Skeletal muscle satellite cell (primary cell): ENCODE data around the gene RUNX2.

ENCODE experiments used
- H3K27me3 ChIP-seq: 2 replicates; pipeline ENCODE4 v1.7.0; 2013; ENCODE audit warnings: low read length; ENCODE audit not compliant: control insufficient read depth, insufficient read depth
- H3K36me3 ChIP-seq: 2 replicates; pipeline ENCODE4 v1.7.0; 2013; ENCODE audit warnings: mild to moderate bottlenecking, control low read depth, low read length; ENCODE audit not compliant: insufficient read depth
- H3K4me1 ChIP-seq: 2 replicates; pipeline ENCODE4 v1.7.0; 2013; ENCODE audit warnings: low read length; ENCODE audit not compliant: control insufficient read depth, insufficient read depth
- H3K4me2 ChIP-seq: 2 replicates; pipeline ENCODE4 v1.7.0; 2013; ENCODE audit warnings: mild to moderate bottlenecking, low read length
- H3K4me3 ChIP-seq: 2 replicates; pipeline ENCODE4 v1.7.0; 2013; ENCODE audit warnings: low read length
- H3K9ac ChIP-seq: 2 replicates; pipeline ENCODE4 v1.7.0; 2013; ENCODE audit warnings: mild to moderate bottlenecking, low read depth, low read length, moderate library complexity
- H3K9me3 ChIP-seq: replicated peaks from 2 replicates; pipeline ENCODE4 v1.7.0; 2013; ENCODE audit warnings: mild to moderate bottlenecking, control low read depth, low read length

RUNX2 gene

GRCh38 chr6:45640081-45640491 lies 312.0 kb downstream of the RUNX2 start:
- no peaks in the 10 kb centered on the region for H3K36me3 ChIP-seq
- H3K9me3 ChIP-seq = no peaks in the 10 kb centered on the region
- peaks cover 6% of the 10 kb centered on the region for H3K4me1 ChIP-seq
- H3K4me2 ChIP-seq = no peak overlapping the region
- no peak overlapping the region for H3K4me3 ChIP-seq
- H3K9ac ChIP-seq = no peak overlapping the region
- H3K27me3 ChIP-seq = no peaks in the 10 kb centered on the region

DNA sequence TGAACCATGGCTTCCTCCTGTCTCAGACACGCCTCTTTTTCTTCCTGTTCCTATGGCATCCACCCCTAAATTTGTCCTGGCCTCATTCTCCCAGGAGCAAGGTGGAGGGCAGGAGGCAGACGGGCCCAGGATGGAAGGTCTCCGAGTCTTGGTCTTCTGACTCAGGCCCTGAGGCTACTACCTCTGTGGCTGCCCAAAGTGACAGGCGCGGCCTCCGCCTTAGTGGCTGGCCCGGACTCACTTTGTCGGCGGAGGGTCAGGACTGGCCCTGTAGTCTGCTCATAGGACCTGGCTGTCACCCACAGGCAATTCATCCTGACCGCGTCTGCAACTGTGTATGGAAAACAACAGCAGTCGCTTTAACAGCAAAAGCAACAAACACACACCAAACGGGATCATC lies 312.7 kb downstream of the RUNX2 start:
- Histone ChIP-seq H3K9me3 (no peaks in the 10 kb centered on the region), H3K4me3 (no peak overlapping the region), H3K27me3 (no peaks in the 10 kb centered on the region), H3K4me2 (no peak overlapping the region), H3K4me1 (peaks cover 6% of the 10 kb centered on the region), H3K9ac (no peak overlapping the region), H3K36me3 (no peaks in the 10 kb centered on the region)

- peaks cover 14% of the 10 kb centered on the region for H3K4me1 ChIP-seq
- no peak overlapping the region for H3K4me3 ChIP-seq
- H3K9ac ChIP-seq = no peak overlapping the region
- no peak overlapping the region for H3K4me2 ChIP-seq
- H3K36me3 ChIP-seq = no peaks in the 10 kb centered on the region
- H3K27me3 ChIP-seq = no peaks in the 10 kb centered on the region
- no peaks in the 10 kb centered on the region for H3K9me3 ChIP-seq
These were observed 314.4 kb downstream of the RUNX2 start for GRCh38 chr6:45642331-45643125.

- Histone ChIP-seq H3K9ac (no peak overlapping the region), H3K27me3 (no peaks in the 10 kb centered on the region), H3K4me1 (peaks cover 20% of the 10 kb centered on the region), H3K4me3 (no peak overlapping the region), H3K4me2 (no peak overlapping the region), H3K9me3 (no peaks in the 10 kb centered on the region), H3K36me3 (no peaks in the 10 kb centered on the region)
These were observed 315.0 kb downstream of the RUNX2 start for GRCh38 chr6:45643126-45643525.

DNA sequence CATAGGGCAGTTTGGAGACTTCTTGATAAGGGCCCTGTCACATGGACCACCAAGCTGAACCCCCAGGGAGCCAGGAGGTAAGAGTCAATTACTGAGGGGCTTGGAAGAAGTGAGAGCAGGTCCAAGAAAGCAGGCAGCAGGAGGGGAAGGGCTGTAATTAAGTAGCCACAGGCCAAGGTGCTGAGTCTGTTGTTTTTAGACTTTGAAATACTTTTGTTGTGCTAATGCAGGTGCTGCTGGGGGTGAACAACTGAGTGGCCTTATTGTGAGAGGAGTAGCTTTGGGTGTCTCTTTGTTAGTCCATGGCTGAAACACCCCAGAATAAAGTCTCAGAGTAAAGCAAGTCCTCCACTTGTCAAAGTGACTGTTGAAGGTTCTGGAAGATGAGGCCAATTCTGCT lies 316.6 kb downstream of the RUNX2 start:
- Histone ChIP-seq H3K4me2 (no peak overlapping the region), H3K36me3 (no peaks in the 10 kb centered on the region)

GRCh38 chr6:45645302-45645701 lies 317.2 kb downstream of the RUNX2 start:
- no peak overlapping the region for H3K9ac ChIP-seq

More for the DNA sequence above, 316.6 kb downstream of the RUNX2 start:
- H3K4me1 ChIP-seq = peaks cover 26% of the 10 kb centered on the region
- H3K27me3 ChIP-seq = no peaks in the 10 kb centered on the region
- H3K9me3 ChIP-seq = no peaks in the 10 kb centered on the region
- no peak overlapping the region for H3K4me3 ChIP-seq
- no peak overlapping the region for H3K9ac ChIP-seq

DNA sequence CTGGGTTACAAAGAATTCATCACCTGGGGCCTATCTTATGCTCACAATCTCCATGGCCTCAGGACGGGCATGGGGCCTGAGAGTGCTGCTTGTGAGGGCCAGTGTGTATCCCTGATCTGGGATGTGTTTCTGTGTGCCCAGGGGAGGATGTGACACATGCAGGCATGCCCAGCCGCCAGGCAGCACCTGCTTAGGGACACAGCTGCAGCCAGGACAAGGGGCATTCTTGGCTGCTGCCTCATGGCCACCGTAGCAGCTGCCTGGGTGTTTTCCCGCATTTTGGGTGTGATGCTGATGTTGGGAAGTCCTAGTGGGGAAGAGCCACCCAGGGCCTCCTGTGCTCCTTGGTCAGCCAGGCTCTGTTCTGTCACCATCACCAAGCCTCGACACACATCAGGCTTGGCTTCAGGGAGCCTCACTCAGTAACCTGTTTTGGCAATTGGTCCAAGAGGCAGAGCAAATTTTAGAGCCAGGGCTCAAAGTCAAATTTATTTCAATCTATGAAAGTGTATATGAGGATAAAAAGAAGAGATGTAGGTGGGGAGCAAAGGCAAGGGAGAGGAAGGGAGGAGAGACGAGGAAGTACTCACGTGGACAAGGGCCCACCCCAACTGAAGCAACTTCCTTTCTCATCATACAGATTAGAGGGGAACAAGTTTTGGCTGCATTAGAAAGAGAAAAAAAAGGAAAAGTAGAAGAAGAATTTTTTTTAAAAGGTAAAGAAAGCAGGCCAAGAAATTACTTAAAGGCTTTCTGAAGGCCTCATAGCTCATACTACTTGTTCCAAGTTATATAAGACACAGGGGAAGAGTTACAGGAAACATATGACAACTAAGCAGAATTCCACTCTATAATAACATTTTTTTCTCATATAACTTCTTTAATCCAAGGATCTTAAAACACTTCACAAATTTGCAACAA lies 319.5 kb downstream of the RUNX2 start:
- no peak overlapping the region for H3K4me2 ChIP-seq
- peak overlapping the region; percentile 59 for H3K9ac ChIP-seq
- no peaks in the 10 kb centered on the region for H3K9me3 ChIP-seq
- H3K4me1 ChIP-seq = peaks cover 49% of the 10 kb centered on the region
- H3K27me3 ChIP-seq = no peaks in the 10 kb centered on the region
- no peak overlapping the region for H3K4me3 ChIP-seq
- no peaks in the 10 kb centered on the region for H3K36me3 ChIP-seq

More at GRCh38 chr6:45645302-45645701, 317.2 kb downstream of the RUNX2 start:
- Histone ChIP-seq H3K4me3 (no peak overlapping the region), H3K27me3 (no peaks in the 10 kb centered on the region), H3K9me3 (no peaks in the 10 kb centered on the region), H3K4me1 (peaks cover 27% of the 10 kb centered on the region), H3K4me2 (no peak overlapping the region), H3K36me3 (no peaks in the 10 kb centered on the region)

GRCh38 chr6:45648262-45648620 lies 320.1 kb downstream of the RUNX2 start:
- Histone ChIP-seq H3K9ac (peak overlapping the region; percentile 54), H3K36me3 (no peaks in the 10 kb centered on the region), H3K4me2 (no peak overlapping the region), H3K27me3 (no peaks in the 10 kb centered on the region), H3K4me3 (no peak overlapping the region), H3K9me3 (no peaks in the 10 kb centered on the region), H3K4me1 (peaks cover 55% of the 10 kb centered on the region)

DNA sequence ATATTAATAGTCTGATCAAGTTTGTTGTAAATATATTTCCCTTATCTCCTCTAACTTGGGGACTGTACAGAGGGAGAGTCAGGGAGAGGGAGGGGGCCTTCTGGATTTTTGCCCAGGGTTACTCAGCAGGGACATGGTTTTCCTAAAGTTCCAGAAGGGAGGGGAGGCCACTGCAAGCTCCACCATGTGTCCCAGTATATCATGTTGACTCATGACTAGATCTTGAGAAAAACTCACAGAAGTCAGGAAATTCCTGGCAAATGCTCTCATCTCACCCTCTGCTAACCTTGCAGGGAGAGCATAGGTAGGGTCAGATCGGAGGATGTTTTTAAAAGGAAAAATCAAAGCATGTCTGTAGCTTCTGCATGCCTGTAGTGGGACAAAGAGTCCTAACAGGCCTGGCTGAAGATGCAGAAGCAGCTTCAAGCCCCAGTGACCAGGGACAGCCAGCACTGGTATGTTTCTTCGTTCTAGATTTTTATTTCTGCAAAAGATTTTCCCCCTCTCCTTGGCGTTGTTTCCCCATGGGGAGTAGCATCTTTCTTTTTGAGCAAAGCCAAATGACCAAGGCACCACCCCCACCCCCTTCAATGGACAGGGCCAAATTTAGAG lies 322.5 kb downstream of the RUNX2 start:
- no peaks in the 10 kb centered on the region for H3K27me3 ChIP-seq
- H3K4me2 ChIP-seq = peak overlapping the region; percentile 68
- peaks cover 79% of the 10 kb centered on the region for H3K4me1 ChIP-seq
- no peaks in the 10 kb centered on the region for H3K9me3 ChIP-seq
- H3K4me3 ChIP-seq = peak overlapping the region; percentile 23
- no peaks in the 10 kb centered on the region for H3K36me3 ChIP-seq
- H3K9ac ChIP-seq = peak overlapping the region; percentile 86

DNA sequence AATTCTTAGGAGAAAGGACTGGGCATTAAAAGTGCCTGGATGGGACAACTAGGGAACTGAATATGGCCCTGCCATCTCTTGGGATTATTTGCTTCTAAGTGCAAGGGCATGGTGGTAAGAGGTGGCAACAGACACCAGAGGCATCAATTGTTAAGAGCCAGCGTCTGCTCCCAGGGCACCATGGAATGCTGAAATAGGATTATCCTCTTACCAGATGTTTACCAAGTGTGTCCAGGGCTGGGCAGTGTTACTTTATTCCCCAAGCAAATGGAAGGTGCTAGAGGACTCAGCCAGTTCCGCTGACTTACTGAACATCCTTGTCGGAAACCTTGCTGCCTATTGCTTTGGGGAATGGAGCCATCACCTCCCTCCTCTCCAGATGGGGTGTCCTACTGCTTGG lies 323.2 kb downstream of the RUNX2 start:
- Histone ChIP-seq H3K4me1 (peaks cover 84% of the 10 kb centered on the region), H3K9ac (peak overlapping the region; percentile 86)

DNA sequence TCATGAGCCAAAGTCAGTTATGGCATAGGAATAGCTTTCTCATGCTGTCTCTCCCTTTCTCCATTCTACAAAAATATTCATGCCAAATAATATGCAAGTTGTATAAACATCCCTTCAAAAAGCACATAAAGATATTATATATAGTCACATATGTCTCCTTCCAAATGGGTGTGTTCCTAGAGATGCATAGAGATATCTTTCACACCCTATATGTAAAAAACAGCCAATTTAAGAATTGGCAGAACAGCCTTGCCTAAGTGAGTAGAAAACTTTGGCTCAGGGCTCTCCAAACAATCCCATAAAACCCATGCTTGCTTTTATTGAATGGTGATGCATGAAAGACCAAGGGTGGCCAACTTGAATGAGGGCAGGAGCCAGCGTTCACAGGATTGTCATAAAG lies 324.3 kb downstream of the RUNX2 start:
- H3K36me3 ChIP-seq = no peaks in the 10 kb centered on the region
- peaks cover 88% of the 10 kb centered on the region for H3K4me1 ChIP-seq
- peak overlapping the region; percentile 86 for H3K9ac ChIP-seq
- H3K4me3 ChIP-seq = no peak overlapping the region
- H3K4me2 ChIP-seq = peak overlapping the region; percentile 68
- H3K9me3 ChIP-seq = no peaks in the 10 kb centered on the region
- no peaks in the 10 kb centered on the region for H3K27me3 ChIP-seq

More for the DNA sequence above, 323.2 kb downstream of the RUNX2 start:
- no peaks in the 10 kb centered on the region for H3K9me3 ChIP-seq
- no peaks in the 10 kb centered on the region for H3K27me3 ChIP-seq
- H3K4me2 ChIP-seq = peak overlapping the region; percentile 68
- no peaks in the 10 kb centered on the region for H3K36me3 ChIP-seq
- H3K4me3 ChIP-seq = peak overlapping the region; percentile 23
